Renal pelvis (tissue), 12 donors: ENCODE results near the gene ZDHHC4. TPM values are rescaled to one million over a fixed set of nuclear protein-coding genes. Genes with fewer than 3 reads are reported as not detected.

Experiments
- DNase-seq: peaks from one replicate; pipeline ENCODE4 v3.0.0-alpha.2; 2013
- long read RNA-seq, 16 experiments: transcript quantifications; one replicate each; lab custom pipeline, GENCODE V29; 2026
- polyA plus RNA-seq, 3 donors: library from polyadenylated mRNA; unstranded; fragments of 120-200 nt; gene quantifications; one replicate each; pipeline ENCODE4 v1.2.1, GENCODE V29; 2013; ENCODE audit not compliant: insufficient read length in 3 of 3

Gene ZDHHC4
- polyA plus RNA-seq = 10 to 100 TPM; 75.6 to 83.1 (median 79.8) TPM
- long read RNA-seq, donor 1, transcript ZDHHC4-201 (8 exons, 1,259 nt) = major isoform, 12 of 78 reads
- long read RNA-seq, donor 1, transcript ZDHHC4-205 (8 exons, 1,552 nt) = minor isoform, 7 of 78 reads
- long read RNA-seq, donor 1, transcript ZDHHC4-208 (2 exons, 718 nt) = minor isoform, 6 of 78 reads
- long read RNA-seq, donor 1, partial matches to known transcripts = 45 of 78 reads
- long read RNA-seq, donor 1, other reads (novel, unspliced or antisense) = 0 of 78 reads
- long read RNA-seq, donor 2, transcript ZDHHC4-205 (8 exons, 1,552 nt) = major isoform, 12 of 26 reads
- long read RNA-seq, donor 2, transcript ZDHHC4-201 (8 exons, 1,259 nt) = minor isoform, 11 of 26 reads
- long read RNA-seq, donor 2, partial matches to known transcripts = 0 of 26 reads
- long read RNA-seq, donor 2, other reads (novel, unspliced or antisense) = 0 of 26 reads
- long read RNA-seq, donor 3, transcript ZDHHC4-201 (8 exons, 1,259 nt) = major isoform, 13 of 101 reads
- long read RNA-seq, donor 3, transcript ZDHHC4-205 (8 exons, 1,552 nt) = minor isoform, 9 of 101 reads
- long read RNA-seq, donor 3, partial matches to known transcripts = 70 of 101 reads
- long read RNA-seq, donor 3, other reads (novel, unspliced or antisense) = 0 of 101 reads
- long read RNA-seq, donor 4, transcript ZDHHC4-201 (8 exons, 1,259 nt) = major isoform, 11 of 77 reads
- long read RNA-seq, donor 4, transcript ZDHHC4-208 (2 exons, 718 nt) = minor isoform, 9 of 77 reads
- long read RNA-seq, donor 4, partial matches to known transcripts = 53 of 77 reads
- long read RNA-seq, donor 4, other reads (novel, unspliced or antisense) = 0 of 77 reads
- long read RNA-seq, donor 5, transcript ZDHHC4-201 (8 exons, 1,259 nt) = major isoform, 10 of 37 reads
- long read RNA-seq, donor 5, partial matches to known transcripts = 15 of 37 reads
- long read RNA-seq, donor 5, other reads (novel, unspliced or antisense) = 0 of 37 reads
- long read RNA-seq, donor 6, transcript ZDHHC4-208 (2 exons, 718 nt) = minor isoform, 5 of 30 reads
- long read RNA-seq, donor 6, transcript ZDHHC4-201 (8 exons, 1,259 nt) = major isoform, 15 of 30 reads
- long read RNA-seq, donor 6, partial matches to known transcripts = 0 of 30 reads
- long read RNA-seq, donor 6, other reads (novel, unspliced or antisense) = 0 of 30 reads
- long read RNA-seq, donor 7, transcript ZDHHC4-208 (2 exons, 718 nt) = minor isoform, 8 of 40 reads
- long read RNA-seq, donor 7, transcript ZDHHC4-201 (8 exons, 1,259 nt) = major isoform, 10 of 40 reads
- long read RNA-seq, donor 7, transcript ZDHHC4-205 (8 exons, 1,552 nt) = minor isoform, 6 of 40 reads
- long read RNA-seq, donor 7, partial matches to known transcripts = 13 of 40 reads
- long read RNA-seq, donor 7, other reads (novel, unspliced or antisense) = 0 of 40 reads
- long read RNA-seq, donor 8, partial matches to known transcripts = 16 of 29 reads
- long read RNA-seq, donor 8, other reads (novel, unspliced or antisense) = 0 of 29 reads
- long read RNA-seq, donor 9, transcript ZDHHC4-201 (8 exons, 1,259 nt) = major isoform, 12 of 103 reads
- long read RNA-seq, donor 9, transcript ZDHHC4-205 (8 exons, 1,552 nt) = minor isoform, 9 of 103 reads
- long read RNA-seq, donor 9, partial matches to known transcripts = 68 of 103 reads
- long read RNA-seq, donor 9, other reads (novel, unspliced or antisense) = 0 of 103 reads
- long read RNA-seq, donor 10, transcript ZDHHC4-205 (8 exons, 1,552 nt) = major isoform, 7 of 68 reads
- long read RNA-seq, donor 10, partial matches to known transcripts = 52 of 68 reads
- long read RNA-seq, donor 10, other reads (novel, unspliced or antisense) = 0 of 68 reads
- long read RNA-seq, donor 11, transcript ZDHHC4-203 (9 exons, 1,461 nt) = major isoform, 7 of 24 reads
- long read RNA-seq, donor 11, transcript ZDHHC4-201 (8 exons, 1,259 nt) = major isoform, 7 of 24 reads
- long read RNA-seq, donor 11, transcript ZDHHC4-205 (8 exons, 1,552 nt) = minor isoform, 5 of 24 reads
- long read RNA-seq, donor 11, partial matches to known transcripts = 0 of 24 reads
- long read RNA-seq, donor 11, other reads (novel, unspliced or antisense) = 0 of 24 reads
- long read RNA-seq, donor 12, transcript ZDHHC4-205 (8 exons, 1,552 nt) = minor isoform, 8 of 67 reads
- long read RNA-seq, donor 12, transcript ZDHHC4-201 (8 exons, 1,259 nt) = major isoform, 11 of 67 reads
- long read RNA-seq, donor 12, partial matches to known transcripts = 38 of 67 reads
- long read RNA-seq, donor 12, other reads (novel, unspliced or antisense) = 0 of 67 reads
- long read RNA-seq, donor 13, transcript ZDHHC4-205 (8 exons, 1,552 nt) = major isoform, 7 of 46 reads
- long read RNA-seq, donor 13, partial matches to known transcripts = 31 of 46 reads
- long read RNA-seq, donor 13, other reads (novel, unspliced or antisense) = 0 of 46 reads
- long read RNA-seq, donor 14, transcript ZDHHC4-201 (8 exons, 1,259 nt) = major isoform, 12 of 59 reads
- long read RNA-seq, donor 14, transcript ZDHHC4-205 (8 exons, 1,552 nt) = minor isoform, 8 of 59 reads
- long read RNA-seq, donor 14, transcript ZDHHC4-208 (2 exons, 718 nt) = minor isoform, 7 of 59 reads
- long read RNA-seq, donor 14, partial matches to known transcripts = 19 of 59 reads
- long read RNA-seq, donor 14, other reads (novel, unspliced or antisense) = 0 of 59 reads
- long read RNA-seq, donor 15, transcript ZDHHC4-201 (8 exons, 1,259 nt) = major isoform, 13 of 78 reads
- long read RNA-seq, donor 15, transcript ZDHHC4-205 (8 exons, 1,552 nt) = minor isoform, 8 of 78 reads
- long read RNA-seq, donor 15, partial matches to known transcripts = 45 of 78 reads
- long read RNA-seq, donor 15, other reads (novel, unspliced or antisense) = 0 of 78 reads
- long read RNA-seq, donor 16, transcript ZDHHC4-203 (9 exons, 1,461 nt) = minor isoform, 6 of 41 reads
- long read RNA-seq, donor 16, transcript ZDHHC4-201 (8 exons, 1,259 nt) = major isoform, 14 of 41 reads
- long read RNA-seq, donor 16, transcript ZDHHC4-208 (2 exons, 718 nt) = minor isoform, 5 of 41 reads
- long read RNA-seq, donor 16, transcript ZDHHC4-205 (8 exons, 1,552 nt) = minor isoform, 6 of 41 reads
- long read RNA-seq, donor 16, partial matches to known transcripts = 5 of 41 reads
- long read RNA-seq, donor 16, other reads (novel, unspliced or antisense) = 0 of 41 reads

DNA sequence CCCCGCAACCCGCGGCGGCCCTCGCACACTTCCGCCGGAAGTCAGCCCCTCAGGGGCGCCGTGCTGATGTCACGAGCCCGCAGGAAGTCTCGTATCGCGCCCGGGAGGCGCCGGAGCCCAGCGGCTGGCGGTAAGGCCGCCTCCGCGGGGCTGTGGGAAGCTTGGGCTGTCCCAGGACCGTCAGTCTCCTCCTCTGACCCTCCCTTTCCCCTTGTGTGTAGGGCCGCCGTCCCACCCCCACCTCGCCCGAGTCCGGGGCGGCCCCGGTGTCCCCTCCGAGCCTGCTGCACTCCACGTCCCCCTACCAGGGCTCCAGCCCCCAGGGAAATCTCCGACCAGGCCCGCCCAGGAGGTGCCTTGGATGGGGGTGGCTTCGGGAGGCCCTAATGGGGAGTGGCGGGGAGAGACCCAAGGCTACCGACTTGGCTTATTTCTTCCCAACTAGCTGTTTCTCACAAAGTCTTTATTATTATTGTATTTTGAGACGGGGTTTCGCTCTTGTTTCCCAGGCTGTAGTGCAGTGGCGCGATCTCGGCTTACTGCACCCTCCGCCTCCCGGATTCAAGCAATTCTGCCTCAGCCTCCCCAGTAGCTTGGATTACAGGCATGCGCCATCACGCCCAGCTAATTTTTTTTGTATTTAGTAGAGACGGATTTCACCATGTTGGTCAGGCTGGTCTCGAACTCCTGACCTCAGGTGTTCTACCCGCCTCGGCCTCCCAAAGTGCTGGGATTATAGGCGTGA is at the start of gene ZDHHC4:
Gene ZDHHC4 (plus strand): TSS at position 86 of the 745 bp plus-strand sequence. CDS start 3,108 bp downstream, outside the sequence.
- peak; percentile 91 for DNase-seq

DNA sequence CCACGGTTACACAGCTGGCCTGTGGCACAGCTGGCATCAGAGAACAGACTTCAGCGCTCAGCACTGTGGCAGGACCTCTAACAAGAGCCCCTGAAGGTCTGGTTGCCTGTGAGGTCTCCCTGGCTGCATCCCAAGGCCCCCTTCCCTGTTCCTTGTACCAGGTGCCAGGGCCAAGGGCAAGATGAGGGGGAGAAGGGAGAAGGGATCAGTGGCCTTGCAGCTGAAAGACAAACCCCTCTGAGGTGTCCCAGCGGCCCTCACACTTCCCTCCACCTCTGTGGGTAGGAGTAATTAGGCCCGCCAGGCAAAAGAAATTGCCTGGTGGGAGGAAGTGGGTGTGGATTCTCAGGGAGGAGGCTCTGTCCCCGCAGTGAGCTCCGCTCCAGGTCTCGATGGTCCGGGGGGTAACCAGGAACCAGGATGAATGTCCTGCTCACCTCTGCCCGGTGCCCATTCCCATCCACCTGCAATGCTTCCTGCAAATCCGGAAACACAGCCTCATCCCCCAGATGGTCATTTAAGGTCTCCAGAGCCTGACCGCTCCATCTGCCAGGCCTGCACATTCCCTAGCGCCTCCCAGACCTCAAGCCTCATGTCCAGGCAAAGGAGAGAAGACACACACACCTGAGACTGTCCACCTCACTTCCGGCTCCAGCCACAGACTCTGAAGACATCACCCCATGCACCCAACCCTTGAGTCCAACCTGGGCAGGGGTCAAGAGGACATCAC is 48.7 kb upstream of the ZDHHC4 start:
- no peak for DNase-seq

DNA sequence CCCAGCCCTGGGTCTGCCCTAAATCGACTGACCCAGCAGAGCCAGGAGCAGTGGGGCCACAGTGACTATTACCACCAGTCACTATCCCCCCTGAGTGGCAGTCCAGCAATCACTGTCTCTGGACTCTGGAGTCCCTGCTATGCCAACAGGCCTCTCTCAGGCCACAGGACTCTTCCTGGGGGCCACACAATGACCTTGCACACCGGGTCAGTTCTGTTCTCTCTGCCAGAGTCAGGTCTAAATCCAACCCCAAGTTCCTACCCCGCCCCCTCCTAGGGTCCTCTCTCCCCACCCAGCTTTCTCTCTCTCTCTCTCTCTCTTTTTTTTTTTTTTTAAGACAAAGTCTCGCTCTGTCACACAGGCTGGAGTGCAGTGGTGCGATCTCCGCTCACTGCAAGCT is 47.6 kb upstream of the ZDHHC4 start:
- no peak for DNase-seq

DNA sequence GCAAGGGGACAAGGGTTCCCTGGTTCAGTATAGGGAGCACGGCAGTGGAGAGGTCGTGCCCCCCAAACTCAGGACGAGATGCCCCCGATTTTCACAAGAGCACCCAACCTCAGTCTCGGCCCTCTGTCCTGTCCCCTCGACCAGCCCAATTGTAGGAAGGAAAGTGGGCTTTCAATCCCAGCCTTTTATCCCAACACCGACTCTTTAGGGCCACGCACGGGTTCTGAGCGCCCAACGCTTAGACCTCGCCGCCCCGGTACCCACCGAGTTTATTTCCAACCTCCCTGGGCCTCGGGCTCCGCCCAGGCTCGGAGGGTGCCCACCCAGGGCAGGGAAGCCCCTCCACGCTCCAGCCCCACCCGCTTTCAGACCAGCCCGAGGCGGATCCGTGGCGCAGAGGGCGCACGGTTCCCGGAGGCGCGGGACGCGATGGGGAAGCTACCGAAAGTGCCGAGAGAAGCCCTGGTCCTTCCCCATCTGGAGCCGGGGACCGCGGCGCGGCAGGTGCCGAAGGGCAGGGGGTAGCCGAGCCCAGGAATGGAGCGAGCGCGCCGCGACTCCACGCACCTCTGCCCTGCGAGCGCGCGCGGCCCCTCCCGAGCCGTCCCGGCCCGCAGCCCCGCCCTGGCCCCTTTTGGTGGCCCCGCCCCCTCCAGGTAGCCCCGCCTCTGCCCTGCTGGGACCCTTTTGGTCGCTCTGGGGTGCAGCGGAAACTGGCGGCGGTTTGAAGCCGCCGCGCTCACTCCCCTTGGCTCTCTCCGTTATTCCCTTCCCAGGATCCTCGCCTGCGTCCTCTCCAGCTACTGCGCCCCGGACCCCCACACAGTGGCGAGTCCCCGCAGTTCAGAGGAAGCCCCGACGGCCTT is 46.4 kb upstream of the ZDHHC4 start:
- no peak for DNase-seq

DNA sequence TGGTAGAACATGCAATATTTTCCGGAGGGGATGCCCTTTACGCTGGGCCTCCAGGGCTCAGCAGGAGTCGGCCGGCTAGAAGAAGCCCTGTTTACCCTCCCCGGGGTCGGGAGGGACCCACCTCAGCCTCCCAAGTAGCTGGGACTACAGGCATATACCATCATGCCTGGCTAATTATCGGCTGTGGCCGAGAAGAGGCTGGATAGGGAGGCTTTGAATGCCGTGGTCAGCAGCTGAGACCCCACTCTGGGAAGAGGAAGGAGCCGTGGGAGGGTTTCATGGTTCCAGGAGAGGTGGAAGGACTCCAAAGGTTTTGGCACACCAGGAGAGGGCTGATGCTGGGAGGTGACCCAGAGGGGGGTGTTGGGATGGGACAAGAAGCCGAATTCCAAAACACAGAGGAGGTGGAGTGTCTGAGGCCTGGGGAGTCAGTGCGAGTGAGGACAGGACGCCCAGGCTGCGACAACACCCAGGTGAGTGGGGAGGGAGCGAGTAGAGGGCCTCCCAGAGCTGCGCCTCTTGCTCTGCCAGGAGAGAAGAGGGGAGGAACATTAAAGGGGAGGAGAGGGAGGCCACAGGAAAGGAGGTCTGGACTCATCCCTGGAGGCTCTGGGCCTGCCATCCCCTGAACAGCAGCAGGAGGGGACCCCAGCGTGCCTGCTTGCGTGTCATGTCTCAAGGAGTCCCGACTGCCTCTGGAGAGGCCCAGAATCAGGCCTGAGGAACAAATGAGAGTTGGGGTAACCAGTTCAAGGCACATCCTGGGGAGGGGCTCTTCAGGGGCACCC is 45.6 kb upstream of the ZDHHC4 start:
- no peak for DNase-seq

DNA sequence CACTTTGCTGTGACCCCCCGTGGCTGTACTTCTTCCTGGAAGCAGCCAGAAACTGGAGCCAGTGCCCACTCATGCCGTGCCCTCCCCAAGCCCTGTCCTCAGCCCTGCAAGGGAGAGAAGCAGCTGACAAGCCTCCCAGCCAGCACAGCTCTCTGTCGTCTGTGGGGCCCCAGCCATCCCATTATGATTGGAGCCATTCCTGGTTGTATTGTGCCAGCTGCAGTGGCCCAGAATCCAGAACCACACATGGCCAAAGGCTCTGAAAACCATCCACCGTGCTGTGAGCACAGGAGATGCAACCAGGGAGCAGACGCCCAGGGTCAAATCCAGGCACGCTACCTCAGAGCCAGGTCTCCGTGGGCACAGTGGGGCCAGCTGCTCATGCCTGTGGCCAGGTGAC is 44.7 kb upstream of the ZDHHC4 start:
- DNase-seq = no peak

DNA sequence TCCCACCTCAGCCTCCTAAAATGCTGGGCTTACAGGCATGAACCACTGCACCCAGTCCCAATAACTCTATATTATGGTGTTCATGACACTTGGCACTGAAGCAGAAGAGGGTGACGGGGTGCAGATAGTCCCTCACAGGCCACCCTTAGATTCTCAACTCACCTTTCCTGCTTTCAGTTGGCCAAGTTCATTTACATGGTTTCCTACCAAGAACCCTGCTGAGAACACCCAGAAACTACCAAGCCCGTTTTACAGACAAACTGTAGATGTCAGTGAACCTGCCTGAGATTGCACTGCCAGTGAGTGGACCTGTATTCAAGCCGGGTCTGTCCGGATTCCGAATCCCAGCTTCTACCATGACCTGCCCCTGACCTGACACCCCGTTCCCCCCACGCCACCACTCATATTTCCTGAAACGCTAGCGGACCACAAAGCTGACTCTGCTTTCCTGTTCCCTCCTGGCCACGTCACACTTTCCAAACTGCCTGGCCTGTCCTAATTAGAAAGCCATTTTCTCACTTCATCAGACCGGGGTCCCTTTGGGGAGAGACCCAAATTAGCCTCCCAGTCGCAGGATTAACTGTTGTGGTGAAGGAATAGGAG is 43.3 kb upstream of the ZDHHC4 start:
- no peak for DNase-seq

DNA sequence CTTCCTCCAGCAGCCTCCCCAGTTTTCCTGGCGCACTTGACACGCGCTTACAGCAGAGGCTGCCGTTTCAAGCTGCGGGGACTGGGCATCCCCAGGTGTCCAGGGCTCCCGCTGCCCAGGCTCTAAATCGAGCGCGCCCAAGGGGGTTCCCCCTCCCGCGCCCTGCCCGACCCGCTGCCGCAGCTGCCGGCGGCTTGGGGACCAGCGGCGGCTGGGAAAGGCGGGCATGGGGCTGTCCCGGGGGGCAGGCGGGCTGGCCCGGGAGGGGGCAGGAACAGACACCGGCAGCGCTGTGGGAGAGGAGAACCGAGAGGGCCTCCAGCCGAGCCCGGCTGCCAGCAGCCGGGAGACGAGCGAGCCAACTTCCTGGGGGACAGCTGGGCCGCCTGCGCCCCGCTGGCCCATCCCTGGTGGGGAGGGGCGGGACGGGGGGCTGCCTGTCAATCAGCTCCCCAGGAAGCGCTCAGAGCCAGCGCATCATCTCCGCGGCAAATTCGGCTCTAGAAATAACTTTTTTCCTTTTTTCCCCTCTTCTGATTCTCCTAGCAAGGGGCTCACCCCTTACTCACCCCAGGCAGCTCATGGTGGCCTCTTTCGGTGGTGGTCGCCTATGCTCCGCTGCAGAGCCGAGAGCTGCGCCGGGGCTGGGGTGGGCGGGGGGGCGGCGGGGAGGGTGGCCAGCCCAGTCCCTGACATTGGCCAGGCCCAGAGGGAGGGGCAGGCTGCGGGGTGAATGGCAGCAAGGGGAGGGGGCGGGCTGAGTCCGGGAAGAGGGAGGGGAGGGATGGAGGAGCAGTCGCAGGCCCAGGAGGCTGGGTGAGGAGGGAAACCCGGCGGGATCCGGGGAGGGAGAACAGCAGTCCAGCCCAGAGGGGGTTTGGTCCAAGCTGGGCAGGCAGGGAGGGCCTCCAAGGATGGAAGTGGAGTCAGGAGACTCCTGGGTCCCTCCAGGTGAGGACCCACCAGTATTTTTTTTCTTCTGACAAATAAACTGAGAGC is 40.7 kb upstream of the ZDHHC4 start:
- no peak for DNase-seq

DNA sequence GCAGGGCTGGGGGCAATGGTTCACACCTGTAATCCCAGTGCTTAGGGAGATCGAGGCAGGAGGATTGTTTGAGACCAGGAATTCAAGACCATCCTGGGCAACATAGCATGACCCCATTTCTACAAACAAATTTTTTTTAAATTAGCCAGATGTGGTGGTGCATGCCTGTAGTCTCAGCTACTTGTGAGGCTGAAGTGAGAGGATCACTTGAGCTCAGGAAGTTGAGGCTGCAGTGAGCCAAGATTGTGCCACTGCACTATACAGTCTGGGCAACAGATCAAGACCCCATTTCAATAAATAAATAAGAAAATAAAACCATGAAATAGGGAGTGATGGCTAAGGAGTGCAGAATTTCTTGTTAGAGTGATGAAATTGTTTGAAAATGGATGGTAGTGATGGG is 34.9 kb upstream of the ZDHHC4 start:
- DNase-seq = no peak

DNA sequence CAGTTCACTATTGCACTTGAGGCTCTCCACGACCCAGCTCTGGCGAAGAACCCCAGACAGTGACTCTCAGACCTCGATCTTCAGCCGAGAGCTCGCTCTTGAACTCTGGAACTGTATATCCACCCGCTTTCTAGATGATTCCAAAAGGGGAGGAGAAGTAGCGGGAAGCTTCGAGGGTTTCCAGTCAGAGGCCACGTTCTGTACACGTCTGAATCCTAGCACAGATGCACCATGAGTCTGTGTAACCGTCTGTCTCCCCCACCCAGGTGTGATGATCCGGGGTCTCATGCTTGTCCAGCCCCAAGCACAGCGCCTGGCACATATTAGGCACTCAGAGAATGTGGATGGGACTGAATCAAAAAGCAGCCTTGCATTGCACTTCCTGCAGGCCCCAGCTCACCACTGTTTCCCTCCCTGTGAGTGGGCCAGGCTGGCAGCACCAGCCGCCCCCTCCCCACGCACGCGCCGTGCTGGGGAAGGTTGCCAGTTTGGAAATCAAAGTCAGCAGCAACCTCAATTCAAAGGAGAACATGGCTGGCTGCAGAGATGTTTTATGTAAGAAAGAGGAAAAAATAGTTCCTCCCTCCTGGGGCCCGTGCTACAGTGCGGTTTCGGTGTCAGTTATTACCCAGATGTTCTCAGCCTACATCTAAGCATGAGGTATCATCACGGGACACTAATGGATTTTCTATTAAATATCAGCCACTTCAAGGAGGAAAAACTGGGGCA is 31.7 kb upstream of the ZDHHC4 start:
- no peak for DNase-seq

DNA sequence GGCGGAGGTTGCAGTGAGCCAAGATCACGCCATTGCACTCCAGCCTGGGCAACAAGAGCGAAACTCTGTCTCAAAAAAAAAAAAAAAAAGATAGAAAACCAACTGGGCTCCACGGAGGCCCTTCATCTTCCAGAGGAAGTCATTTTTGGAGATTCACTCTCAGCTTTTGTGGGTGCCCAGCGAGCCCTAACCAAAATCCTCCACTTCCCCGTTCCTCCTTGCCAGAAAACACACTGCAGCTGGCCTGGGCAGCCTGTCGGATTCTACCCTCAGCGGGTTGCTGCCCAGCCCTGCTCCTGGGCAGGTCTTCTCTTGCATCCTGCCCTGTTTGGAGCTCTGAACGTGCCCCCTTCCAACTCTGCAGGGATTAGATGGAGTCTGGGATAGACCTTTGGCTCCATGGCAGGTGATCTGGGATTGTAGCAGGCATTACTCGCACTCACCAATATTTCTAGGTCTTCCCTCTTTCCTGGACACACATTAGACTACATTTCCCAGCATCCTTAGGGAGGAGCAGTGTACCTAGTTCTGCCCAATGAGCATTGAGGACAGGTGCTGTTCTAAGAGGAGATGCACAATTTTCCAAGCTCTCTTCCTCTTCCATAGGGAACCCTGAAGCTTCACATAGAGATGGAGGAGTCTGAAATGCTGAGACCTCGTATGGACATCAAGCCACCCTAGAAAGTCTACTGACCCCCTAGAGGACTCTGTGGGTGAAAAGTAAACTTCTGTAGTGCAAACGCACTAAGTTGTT is 30.6 kb upstream of the ZDHHC4 start:
- DNase-seq = no peak
